Measurements from ENCODE around the gene DAPP1.
A peak's percentile ranks its signal among the peaks of the same experiment; 100 is the strongest.
"Not testable (repeated sequence)": the region's sequence is repeated elsewhere in the genome, so short reads cannot be mapped to it uniquely, and the experiment has no call there.

Gene DAPP1

DNA sequence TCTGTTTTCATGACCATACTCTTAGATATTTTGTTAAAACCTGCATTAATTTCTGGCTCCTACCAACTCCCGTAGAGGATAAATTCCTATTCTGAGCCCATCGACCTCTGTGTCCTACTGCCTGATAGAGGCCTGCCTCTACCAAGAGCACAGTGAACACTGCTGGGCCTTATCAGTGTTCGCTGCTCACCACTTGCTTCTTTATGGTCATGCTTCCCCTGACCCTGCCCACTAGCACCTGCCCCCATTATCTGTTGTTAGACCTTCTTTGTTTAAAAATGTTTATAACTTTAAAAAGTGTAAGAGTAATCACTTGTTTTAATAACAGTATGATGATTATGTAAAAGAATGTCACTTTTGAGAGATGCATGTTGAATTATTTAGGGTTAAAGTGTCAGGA, 6.1 kb downstream of the DAPP1 start:
- TF ChIP-seq, protein P1, sequence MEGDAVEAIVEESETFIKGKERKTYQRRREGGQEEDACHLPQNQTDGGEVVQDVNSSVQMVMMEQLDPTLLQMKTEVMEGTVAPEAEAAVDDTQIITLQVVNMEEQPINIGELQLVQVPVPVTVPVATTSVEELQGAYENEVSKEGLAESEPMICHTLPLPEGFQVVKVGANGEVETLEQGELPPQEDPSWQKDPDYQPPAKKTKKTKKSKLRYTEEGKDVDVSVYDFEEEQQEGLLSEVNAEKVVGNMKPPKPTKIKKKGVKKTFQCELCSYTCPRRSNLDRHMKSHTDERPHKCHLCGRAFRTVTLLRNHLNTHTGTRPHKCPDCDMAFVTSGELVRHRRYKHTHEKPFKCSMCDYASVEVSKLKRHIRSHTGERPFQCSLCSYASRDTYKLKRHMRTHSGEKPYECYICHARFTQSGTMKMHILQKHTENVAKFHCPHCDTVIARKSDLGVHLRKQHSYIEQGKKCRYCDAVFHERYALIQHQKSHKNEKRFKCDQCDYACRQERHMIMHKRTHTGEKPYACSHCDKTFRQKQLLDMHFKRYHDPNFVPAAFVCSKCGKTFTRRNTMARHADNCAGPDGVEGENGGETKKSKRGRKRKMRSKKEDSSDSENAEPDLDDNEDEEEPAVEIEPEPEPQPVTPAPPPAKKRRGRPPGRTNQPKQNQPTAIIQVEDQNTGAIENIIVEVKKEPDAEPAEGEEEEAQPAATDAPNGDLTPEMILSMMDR (IDR thresholded peaks at IDR 0.05; ENCODE audit: insufficient read depth, low read depth, low read length, missing control alignments), result no peak
- no peak for DNase-seq (ENCODE audit: low read depth)
- H3K4me3 ChIP-seq (ENCODE audit: low read length), result no peak overlapping the region

DNA sequence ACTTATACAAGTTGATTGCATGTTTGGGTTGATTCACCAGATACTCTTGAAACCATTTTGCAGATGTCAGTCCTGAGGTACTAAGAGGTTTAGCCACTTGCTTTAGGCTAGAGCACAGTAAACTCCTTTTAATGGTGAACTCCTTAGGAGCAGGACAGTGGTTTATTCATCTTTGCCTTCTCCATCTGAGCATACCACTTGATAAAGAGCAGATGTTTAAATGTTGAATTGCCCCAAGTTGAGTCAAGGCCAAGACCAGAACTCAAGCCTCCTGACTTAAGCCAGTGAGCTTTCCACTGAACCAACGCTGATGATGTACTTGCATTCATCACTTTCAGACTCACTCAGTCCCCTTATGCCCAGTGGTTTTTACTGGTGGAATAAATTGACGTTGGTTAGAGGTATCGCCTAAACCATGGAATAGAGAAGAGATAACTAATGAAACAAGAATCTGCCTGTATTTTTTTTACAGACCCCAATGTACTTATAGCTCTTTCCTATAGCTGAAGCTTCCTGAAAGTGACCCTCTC, 7.5 kb downstream of the DAPP1 start:
- no peak overlapping the region for H3K4me3 ChIP-seq (ENCODE audit: low read length)
- DNase-seq (ENCODE audit: low read depth), result no peak
- TF ChIP-seq, protein P1 (IDR thresholded peaks at IDR 0.05; ENCODE audit: insufficient read depth, low read depth, low read length, missing control alignments), result no peak

DNA sequence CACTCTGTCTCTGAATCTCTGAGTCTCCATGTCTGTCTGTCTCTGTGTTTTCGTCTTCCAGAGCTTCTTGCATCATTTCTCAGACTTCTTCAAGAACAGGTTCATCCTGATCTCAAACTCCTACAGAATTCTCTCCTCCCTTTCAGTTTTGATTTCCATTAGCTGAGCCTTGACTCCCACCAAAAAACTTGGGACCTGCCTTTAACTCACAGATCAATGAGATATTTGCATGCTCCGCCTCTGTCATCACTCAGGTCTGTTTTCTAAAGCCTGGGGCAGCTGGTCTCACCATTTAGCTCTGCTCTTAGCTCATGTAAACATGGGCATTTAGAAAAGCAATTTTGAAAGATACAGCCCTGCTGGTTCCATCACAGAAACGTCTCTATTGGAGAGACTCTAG, 8.6 kb downstream of the DAPP1 start:
- no peak overlapping the region for H3K4me3 ChIP-seq (ENCODE audit: low read length)
- TF ChIP-seq, protein P1 (IDR thresholded peaks at IDR 0.05; ENCODE audit: insufficient read depth, low read depth, low read length, missing control alignments), result no peak
- peak; percentile 40 for DNase-seq (ENCODE audit: low read depth)

DNA sequence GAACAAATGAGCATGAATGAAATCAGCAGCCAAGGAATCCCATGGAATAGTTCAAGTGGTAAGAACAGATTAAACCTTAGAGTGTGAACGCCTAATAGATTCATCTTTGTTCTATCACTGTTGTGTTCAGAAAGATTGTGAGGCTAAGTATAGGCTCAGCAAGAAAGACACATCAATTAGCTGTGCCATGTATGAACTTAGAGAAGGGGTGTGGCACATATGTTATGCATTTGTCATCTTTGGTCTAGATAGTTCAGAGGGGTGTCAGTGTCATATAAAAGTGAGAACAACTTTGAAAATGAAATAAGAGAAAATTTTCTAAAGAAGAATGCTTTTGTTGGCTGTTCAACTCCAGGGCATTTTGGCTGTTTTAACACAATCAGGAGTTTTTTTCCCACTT, 9.4 kb downstream of the DAPP1 start:
- DNase-seq (ENCODE audit: low read depth), result peak; percentile 55
- TF ChIP-seq, protein P1 (IDR thresholded peaks at IDR 0.05; ENCODE audit: insufficient read depth, low read depth, low read length, missing control alignments), result no peak
- H3K4me3 ChIP-seq (ENCODE audit: low read length), result no peak overlapping the region

DNA sequence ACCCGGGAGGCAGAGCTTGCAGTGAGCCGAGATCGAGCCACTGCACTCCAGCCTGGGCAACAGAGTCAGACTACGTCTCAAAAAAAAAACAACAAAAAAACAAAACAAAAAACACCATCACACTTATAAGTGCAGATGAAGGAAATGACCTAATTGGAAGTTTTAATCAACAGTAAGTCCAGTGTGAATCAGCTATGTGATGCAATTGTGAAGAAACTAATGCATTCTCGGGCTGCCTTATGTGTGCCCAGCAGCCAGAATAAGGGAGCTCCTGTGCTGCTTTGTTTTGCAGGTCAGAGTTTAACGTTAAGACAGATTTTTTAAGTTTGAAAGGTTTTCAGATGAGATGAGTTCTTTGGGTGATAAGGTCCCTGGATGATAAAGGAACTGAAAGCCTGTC, 10.8 kb downstream of the DAPP1 start:
- TF ChIP-seq, protein P1 (IDR thresholded peaks at IDR 0.05; ENCODE audit: insufficient read depth, low read depth, low read length, missing control alignments), result no peak
- H3K4me3 ChIP-seq (ENCODE audit: low read length), result no peak overlapping the region
- peak; percentile 89 for DNase-seq (ENCODE audit: low read depth)

DNA sequence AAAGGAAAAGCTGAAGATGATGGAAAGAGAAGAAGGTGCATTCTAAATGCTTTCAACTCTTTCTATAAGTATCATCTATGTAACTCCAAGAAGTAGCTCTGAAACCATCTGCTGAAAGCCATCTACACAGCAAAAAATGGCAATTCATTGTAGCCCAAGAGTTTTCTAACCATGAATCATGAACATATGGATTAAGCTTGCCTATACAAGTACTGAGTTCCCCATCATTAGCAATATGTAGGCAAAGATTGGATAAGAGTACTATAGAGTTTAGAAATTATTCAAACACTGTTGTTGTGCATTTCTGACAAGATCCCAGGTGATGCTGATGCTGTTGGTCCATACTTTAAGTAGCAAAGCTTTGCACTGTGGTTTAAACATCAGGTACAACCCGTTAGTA, 11.2 kb downstream of the DAPP1 start:
- H3K4me3 ChIP-seq (ENCODE audit: low read length), result no peak overlapping the region
- peak; percentile 65 for DNase-seq (ENCODE audit: low read depth)
- TF ChIP-seq, protein P1 (IDR thresholded peaks at IDR 0.05; ENCODE audit: insufficient read depth, low read depth, low read length, missing control alignments), result no peak

DNA sequence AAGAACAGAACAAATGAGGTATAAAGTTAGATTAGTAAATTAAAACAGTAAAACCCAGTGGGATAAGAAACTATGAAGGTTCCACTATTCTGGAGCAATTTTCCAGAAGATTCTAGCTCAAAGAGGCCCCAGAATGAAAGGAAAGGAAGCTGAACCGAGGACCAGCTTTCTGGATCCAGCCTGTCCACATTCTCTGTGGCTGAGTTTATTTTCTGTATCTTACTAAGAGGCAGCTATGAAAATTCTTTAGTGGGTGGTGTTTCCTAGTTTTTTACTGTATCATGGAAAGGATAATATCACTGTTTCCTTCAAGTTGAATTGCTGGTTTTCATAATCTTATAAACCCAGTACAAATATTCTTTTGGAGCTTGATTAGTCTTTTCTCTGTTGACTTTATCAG, 11.8 kb downstream of the DAPP1 start:
- TF ChIP-seq, protein P1 (IDR thresholded peaks at IDR 0.05; ENCODE audit: insufficient read depth, low read depth, low read length, missing control alignments), result no peak
- H3K4me3 ChIP-seq (ENCODE audit: low read length), result no peak overlapping the region
- peak; percentile 64 for DNase-seq (ENCODE audit: low read depth)

DNA sequence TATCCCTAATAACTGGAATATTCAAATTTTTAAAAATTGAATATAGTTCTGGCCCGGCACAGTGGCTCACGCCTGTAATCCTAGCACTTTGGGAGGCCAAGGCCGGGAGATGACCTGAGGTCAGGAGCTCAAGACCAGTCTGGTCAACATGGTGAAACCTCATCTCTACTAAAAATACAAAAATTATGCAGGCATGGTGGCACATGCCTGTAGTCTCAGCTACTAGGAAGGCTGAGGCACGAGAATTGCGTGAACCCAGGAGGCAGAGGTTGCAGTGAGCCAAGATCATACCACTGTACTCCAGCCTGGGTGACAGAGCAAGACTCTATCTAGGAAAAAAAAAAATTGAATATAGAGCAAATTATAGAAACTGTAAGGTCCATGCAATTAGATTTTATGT, 13.4 kb downstream of the DAPP1 start:
- not testable (repeated sequence) for H3K4me3 ChIP-seq (ENCODE audit: low read length)
- peak; percentile 54 for DNase-seq (ENCODE audit: low read depth)

All from epithelial cell of esophagus (primary cell).